ENCODE measurements around the gene TCP11L2. TPM values are rescaled to one million over a fixed set of nuclear protein-coding genes. Genes with fewer than 3 reads are reported as not detected.
A peak's percentile ranks its signal among the peaks of the same experiment; 100 is the strongest.

The TCP11L2 gene
- total and polyA plus RNA-seq, 2 of the 13 experiments (the other 11 are each of a cell fraction or from before 2014, with no cell fraction given): 4.6 to 24.1 TPM

DNA sequence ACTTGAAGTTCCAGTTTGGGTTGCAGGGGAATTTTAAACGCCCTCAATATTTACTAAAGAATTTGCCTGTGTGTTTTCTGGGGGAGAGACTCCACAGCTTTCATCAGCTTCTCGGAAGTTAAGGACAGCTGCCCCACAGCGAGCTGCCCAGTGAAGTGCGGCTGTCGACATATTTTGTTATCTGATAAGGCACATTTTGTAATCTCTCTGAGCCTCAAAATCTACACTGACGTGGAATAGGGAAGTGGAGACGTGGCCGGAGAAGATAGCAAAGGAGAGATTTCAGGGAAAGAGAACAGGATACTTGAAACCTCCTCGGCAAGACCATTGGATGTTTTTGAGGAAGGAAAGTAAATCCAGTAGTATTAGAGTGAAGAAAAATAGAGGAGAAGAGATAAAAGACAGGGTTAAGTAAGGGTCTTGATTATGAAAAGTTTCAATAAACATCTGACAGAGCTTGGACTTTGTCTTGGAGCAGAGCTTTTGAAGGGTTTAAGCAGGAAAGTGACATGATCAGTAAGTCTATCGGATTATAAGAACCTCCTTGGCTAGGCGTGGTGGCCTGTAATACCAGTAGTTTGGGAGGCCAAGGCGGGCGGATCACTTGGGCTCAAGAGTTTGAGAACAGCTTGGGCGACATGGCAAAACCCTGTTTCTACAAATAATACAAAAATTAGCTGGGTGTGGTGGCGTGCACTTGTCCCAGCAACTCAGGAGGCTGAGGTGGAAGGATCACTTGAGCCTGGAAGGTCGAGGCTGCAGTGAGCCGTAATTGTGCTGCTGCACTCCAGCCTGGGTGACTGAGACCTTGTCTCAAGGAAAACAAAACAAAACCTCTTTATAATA lies 56.1 kb downstream of the TCP11L2 start (continued):
- TF ChIP-seq, protein P1, sequence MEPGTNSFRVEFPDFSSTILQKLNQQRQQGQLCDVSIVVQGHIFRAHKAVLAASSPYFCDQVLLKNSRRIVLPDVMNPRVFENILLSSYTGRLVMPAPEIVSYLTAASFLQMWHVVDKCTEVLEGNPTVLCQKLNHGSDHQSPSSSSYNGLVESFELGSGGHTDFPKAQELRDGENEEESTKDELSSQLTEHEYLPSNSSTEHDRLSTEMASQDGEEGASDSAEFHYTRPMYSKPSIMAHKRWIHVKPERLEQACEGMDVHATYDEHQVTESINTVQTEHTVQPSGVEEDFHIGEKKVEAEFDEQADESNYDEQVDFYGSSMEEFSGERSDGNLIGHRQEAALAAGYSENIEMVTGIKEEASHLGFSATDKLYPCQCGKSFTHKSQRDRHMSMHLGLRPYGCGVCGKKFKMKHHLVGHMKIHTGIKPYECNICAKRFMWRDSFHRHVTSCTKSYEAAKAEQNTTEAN (CRISPR knock-in tag; conservative IDR thresholded peaks at IDR 0.05): peak; percentile 9; the same call in 1 of the 2 replicates
- TF ChIP-seq ZNF432 (CRISPR knock-in tag; IDR thresholded peaks at IDR 0.05; ENCODE audit: borderline replicate concordance) (no peak), ZBTB38 (CRISPR knock-in tag; IDR thresholded peaks at IDR 0.05) (0 out of 2 replicates have a peak, but pooled peaks have one; percentile 17), ELF1 (CRISPR knock-in tag; IDR thresholded peaks at IDR 0.05) (0 out of 2 replicates have a peak, but pooled peaks have one; percentile 22), CEBPB (IDR thresholded peaks at IDR 0.05; ENCODE audit: borderline replicate concordance, low read depth, low read length) (peak; percentile 25; the same call in 1 of the 2 replicates), RAD21 (CRISPR knock-in tag; IDR thresholded peaks at IDR 0.05) (peak; percentile 13; the same call in 1 of the 2 replicates), NCOR1 (IDR thresholded peaks at IDR 0.05; ENCODE audit: borderline replicate concordance, low read length) (0 out of 2 replicates have a peak, but pooled peaks have one; percentile 12), CHD4 (IDR thresholded peaks at IDR 0.05; ENCODE audit: borderline replicate concordance, low read length) (no peak), MAFK (conservative IDR thresholded peaks at IDR 0.05 in 1 of 2, IDR thresholded peaks at IDR 0.05 in 1 of 2; ENCODE audit: low read length in 2 of 2) (0 out of 4 replicates have a peak, but pooled peaks of 1 of the 2 experiments have one; percentile 5), PBX3 (CRISPR knock-in tag; IDR thresholded peaks at IDR 0.05; ENCODE audit: borderline replicate concordance) (0 out of 2 replicates have a peak, but pooled peaks have one; percentile 35), ZNF841 (CRISPR knock-in tag; IDR thresholded peaks at IDR 0.05; ENCODE audit: borderline replicate concordance) (no peak), ZNF703 (CRISPR knock-in tag; IDR thresholded peaks at IDR 0.05; ENCODE audit: borderline replicate concordance) (no peak), SMARCC2 (IDR thresholded peaks at IDR 0.05) (no peak), KDM2A (CRISPR knock-in tag; IDR thresholded peaks at IDR 0.05; ENCODE audit: borderline replicate concordance, low read depth) (no peak; the same call in 1 of the 2 replicates), HIC2 (CRISPR knock-in tag; IDR thresholded peaks at IDR 0.05; ENCODE audit: low read depth) (no peak), MAFF (IDR thresholded peaks at IDR 0.05; ENCODE audit: low read depth, low read length) (0 out of 2 replicates have a peak, but pooled peaks have one; percentile 20), TARDBP (CRISPR knock-in tag; IDR thresholded peaks at IDR 0.05) (no peak)
- TF ChIP-seq, protein P2, sequence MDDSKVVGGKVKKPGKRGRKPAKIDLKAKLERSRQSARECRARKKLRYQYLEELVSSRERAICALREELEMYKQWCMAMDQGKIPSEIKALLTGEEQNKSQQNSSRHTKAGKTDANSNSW (CRISPR knock-in tag; IDR thresholded peaks at IDR 0.05; ENCODE audit: borderline replicate concordance): no peak
- TF ChIP-seq, protein P3, sequence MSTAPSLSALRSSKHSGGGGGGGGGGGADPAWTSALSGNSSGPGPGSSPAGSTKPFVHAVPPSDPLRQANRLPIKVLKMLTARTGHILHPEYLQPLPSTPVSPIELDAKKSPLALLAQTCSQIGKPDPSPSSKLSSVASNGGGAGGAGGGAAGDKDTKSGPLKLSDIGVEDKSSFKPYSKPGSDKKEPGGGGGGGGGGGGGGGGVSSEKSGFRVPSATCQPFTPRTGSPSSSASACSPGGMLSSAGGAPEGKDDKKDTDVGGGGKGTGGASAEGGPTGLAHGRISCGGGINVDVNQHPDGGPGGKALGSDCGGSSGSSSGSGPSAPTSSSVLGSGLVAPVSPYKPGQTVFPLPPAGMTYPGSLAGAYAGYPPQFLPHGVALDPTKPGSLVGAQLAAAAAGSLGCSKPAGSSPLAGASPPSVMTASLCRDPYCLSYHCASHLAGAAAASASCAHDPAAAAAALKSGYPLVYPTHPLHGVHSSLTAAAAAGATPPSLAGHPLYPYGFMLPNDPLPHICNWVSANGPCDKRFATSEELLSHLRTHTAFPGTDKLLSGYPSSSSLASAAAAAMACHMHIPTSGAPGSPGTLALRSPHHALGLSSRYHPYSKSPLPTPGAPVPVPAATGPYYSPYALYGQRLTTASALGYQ (CRISPR knock-in tag; IDR thresholded peaks at IDR 0.05): 0 out of 2 replicates have a peak, but pooled peaks have one; percentile 7
- TF ChIP-seq, protein P4, sequence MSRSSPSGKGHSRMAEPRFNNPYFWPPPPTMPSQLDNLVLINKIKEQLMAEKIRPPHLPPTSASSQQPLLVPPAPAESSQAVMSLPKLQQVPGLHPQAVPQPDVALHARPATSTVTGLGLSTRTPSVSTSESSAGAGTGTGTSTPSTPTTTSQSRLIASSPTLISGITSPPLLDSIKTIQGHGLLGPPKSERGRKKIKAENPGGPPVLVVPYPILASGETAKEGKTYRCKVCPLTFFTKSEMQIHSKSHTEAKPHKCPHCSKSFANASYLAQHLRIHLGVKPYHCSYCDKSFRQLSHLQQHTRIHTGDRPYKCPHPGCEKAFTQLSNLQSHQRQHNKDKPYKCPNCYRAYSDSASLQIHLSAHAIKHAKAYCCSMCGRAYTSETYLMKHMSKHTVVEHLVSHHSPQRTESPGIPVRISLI (CRISPR knock-in tag; IDR thresholded peaks at IDR 0.05; ENCODE audit: borderline replicate concordance): no peak
